ENCODE results near the gene PICALM. TPM values are rescaled to one million over a fixed set of nuclear protein-coding genes. Genes with fewer than 3 reads are reported as not detected.

Gene PICALM
- total and polyA plus RNA-seq, 9 of the 15 experiments (the other 6 are each of a cell fraction or from before 2014, with no cell fraction given) = 41.3 to 990 (median 309) TPM

GRCh38 chr11:86108890-86109638 lies 40.2 kb upstream of the PICALM start (continued):
- TF ChIP-seq NFATC3 (IDR thresholded peaks at IDR 0.05) = no peak
- TF ChIP-seq CBFB (CRISPR knock-in tag; IDR thresholded peaks at IDR 0.05) = no peak
- TF ChIP-seq, protein P1, sequence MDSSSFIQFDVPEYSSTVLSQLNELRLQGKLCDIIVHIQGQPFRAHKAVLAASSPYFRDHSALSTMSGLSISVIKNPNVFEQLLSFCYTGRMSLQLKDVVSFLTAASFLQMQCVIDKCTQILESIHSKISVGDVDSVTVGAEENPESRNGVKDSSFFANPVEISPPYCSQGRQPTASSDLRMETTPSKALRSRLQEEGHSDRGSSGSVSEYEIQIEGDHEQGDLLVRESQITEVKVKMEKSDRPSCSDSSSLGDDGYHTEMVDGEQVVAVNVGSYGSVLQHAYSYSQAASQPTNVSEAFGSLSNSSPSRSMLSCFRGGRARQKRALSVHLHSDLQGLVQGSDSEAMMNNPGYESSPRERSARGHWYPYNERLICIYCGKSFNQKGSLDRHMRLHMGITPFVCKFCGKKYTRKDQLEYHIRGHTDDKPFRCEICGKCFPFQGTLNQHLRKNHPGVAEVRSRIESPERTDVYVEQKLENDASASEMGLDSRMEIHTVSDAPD (CRISPR knock-in tag; IDR thresholded peaks at IDR 0.05) = no peak
- TF ChIP-seq ZBTB49 (CRISPR knock-in tag; IDR thresholded peaks at IDR 0.05; ENCODE audit: borderline replicate concordance) = no peak
- TF ChIP-seq JUN (IDR thresholded peaks at IDR 0.05; ENCODE audit: borderline replicate concordance, low read depth, low read length) = no peak
- no peak for TF ChIP-seq JUN (CRISPR knock-in tag; IDR thresholded peaks at IDR 0.05; ENCODE audit: borderline replicate concordance)
- no peak for TF ChIP-seq KLF1 (tag; IDR thresholded peaks at IDR 0.05)
- TF ChIP-seq, protein P2, sequence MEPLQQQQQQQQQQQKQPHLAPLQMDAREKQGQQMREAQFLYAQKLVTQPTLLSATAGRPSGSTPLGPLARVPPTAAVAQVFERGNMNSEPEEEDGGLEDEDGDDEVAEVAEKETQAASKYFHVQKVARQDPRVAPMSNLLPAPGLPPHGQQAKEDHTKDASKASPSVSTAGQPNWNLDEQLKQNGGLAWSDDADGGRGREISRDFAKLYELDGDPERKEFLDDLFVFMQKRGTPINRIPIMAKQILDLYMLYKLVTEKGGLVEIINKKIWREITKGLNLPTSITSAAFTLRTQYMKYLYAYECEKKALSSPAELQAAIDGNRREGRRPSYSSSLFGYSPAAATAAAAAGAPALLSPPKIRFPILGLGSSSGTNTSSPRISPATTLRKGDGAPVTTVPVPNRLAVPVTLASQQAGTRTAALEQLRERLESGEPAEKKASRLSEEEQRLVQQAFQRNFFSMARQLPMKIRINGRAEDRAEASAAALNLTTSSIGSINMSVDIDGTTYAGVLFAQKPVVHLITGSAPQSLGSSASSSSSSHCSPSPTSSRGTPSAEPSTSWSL (CRISPR knock-in tag; IDR thresholded peaks at IDR 0.05; ENCODE audit: borderline replicate concordance) = no peak
- TF ChIP-seq CREB3 (tag; conservative IDR thresholded peaks at IDR 0.05; ENCODE audit: low read depth) = no peak
- TF ChIP-seq CBX2 (IDR thresholded peaks at IDR 0.05; ENCODE audit: insufficient read depth, low read length, poor library complexity, severe bottlenecking) = no peak
- no peak; the same call in 1 of the 2 replicates for TF ChIP-seq EHMT2 (IDR thresholded peaks at IDR 0.05)
- TF ChIP-seq TCFL5 (CRISPR knock-in tag; conservative IDR thresholded peaks at IDR 0.05) = no peak
- TF ChIP-seq SRSF3 (IDR thresholded peaks at IDR 0.05; ENCODE audit: insufficient read depth, low read length) = no peak
- no peak for TF ChIP-seq XRCC5 (IDR thresholded peaks at IDR 0.05; ENCODE audit: low read depth, low read length)
- TF ChIP-seq ZNF232 (CRISPR knock-in tag; IDR thresholded peaks at IDR 0.05) = no peak
- no peak for TF ChIP-seq CREB1 (IDR thresholded peaks at IDR 0.05)
- TF ChIP-seq CREB1 (CRISPR knock-in tag; IDR thresholded peaks at IDR 0.05) = no peak; the same call in 1 of the 2 replicates
- TF ChIP-seq, protein P3, sequence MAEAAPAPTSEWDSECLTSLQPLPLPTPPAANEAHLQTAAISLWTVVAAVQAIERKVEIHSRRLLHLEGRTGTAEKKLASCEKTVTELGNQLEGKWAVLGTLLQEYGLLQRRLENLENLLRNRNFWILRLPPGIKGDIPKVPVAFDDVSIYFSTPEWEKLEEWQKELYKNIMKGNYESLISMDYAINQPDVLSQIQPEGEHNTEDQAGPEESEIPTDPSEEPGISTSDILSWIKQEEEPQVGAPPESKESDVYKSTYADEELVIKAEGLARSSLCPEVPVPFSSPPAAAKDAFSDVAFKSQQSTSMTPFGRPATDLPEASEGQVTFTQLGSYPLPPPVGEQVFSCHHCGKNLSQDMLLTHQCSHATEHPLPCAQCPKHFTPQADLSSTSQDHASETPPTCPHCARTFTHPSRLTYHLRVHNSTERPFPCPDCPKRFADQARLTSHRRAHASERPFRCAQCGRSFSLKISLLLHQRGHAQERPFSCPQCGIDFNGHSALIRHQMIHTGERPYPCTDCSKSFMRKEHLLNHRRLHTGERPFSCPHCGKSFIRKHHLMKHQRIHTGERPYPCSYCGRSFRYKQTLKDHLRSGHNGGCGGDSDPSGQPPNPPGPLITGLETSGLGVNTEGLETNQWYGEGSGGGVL (CRISPR knock-in tag; IDR thresholded peaks at IDR 0.05) = no peak
- TF ChIP-seq NBN (IDR thresholded peaks at IDR 0.05; ENCODE audit: low read depth) = no peak
- TF ChIP-seq ETV5 (CRISPR knock-in tag; IDR thresholded peaks at IDR 0.05; ENCODE audit: low read depth) = no peak

All from K562 (cell line).